Measurements from ENCODE around the gene PKIG. TPM values are rescaled to one million over a fixed set of nuclear protein-coding genes. Genes with fewer than 3 reads are reported as not detected.
A peak's percentile ranks its signal among the peaks of the same experiment; 100 is the strongest.

The PKIG gene
- polyA plus RNA-seq, 3 donors = 0.67 to 1.4 (median 0.84) TPM

DNA sequence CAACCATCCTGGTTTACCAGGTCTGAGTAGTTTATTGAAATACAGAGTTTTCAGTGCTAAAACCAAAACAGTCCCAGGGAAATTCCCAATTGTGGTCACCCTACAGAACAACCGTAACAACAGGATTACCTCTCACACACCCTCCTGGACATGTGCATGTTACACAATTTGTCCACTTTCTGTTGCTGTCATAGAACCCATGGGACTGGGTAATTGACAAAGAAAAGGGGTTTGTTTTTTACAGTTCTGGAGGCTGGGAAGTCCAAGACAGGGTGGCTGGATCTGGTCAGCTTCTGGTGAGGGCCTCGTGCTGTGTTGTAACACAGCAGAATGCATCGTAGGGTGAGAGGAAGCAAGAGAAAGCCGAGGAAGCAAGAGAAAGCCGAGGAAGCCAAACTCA lies 78.2 kb downstream of the PKIG start:
- Histone ChIP-seq H3K79me2 (ENCODE audit: insufficient read depth, low read length) (no peaks in the 10 kb centered on the region), H3K9ac (ENCODE audit: insufficient read depth, low read length, poor library complexity, severe bottlenecking) (no peak overlapping the region), H3K36me3 (replicated peaks in 1 of 2; ENCODE audit: control insufficient read depth in 1 of 2, insufficient read depth in 2 of 2, low read length in 2 of 2) (no peaks in the 10 kb centered on the region), H4K20me1 (ENCODE audit: insufficient read depth, low read length) (no peaks in the 10 kb centered on the region), H3K4me3 (replicated peaks in 1 of 3; ENCODE audit: low read depth in 2 of 3, low read length in 3 of 3) (no peak overlapping the region), H2AFZ (ENCODE audit: insufficient read depth, low read depth, low read length, poor library complexity, severe bottlenecking) (no peak overlapping the region), H3K9me3 (replicated peaks in 1 of 2; ENCODE audit: control insufficient read depth in 1 of 2, insufficient read depth in 1 of 2, low read length in 2 of 2) (peaks cover 0 to 14% of the 10 kb centered on the region in 2 donors), H3K4me1 (ENCODE audit: control insufficient read depth in 1 of 2, insufficient read depth in 2 of 2, low read length in 2 of 2) (peaks cover 17 to 18% of the 10 kb centered on the region in 2 donors), H3K27ac (ENCODE audit: low read depth in 1 of 2, low read length in 2 of 2) (no peak overlapping the region), H3K27me3 (ENCODE audit: control insufficient read depth in 2 of 2, insufficient read depth in 2 of 2, low read length in 2 of 2) (no peaks in the 10 kb centered on the region), H3K4me2 (replicated peaks; ENCODE audit: extremely low read depth, low read length, poor library complexity, severe bottlenecking) (no peak overlapping the region)
- Mint-ChIP-seq H3K36me3 (no peaks in the 10 kb centered on the region), H3K4me3 (no peak overlapping the region), H3K4me1 (peaks cover 26% of the 10 kb centered on the region), H3K27ac (peak overlapping the region in 5 of 7 donors; percentile 8 to 84 (median 14)), H3K27me3 (ENCODE audit: low read depth in 3 of 3) (peaks cover 0 to 6% (median 1%) of the 10 kb centered on the region in 3 donors), H3K9me3 (peaks cover 14 to 27% (median 20%) of the 10 kb centered on the region in 7 donors)
- DNase-seq = peak in 2 of 3 donors; percentile 44 to 92
- TF ChIP-seq, protein P1, sequence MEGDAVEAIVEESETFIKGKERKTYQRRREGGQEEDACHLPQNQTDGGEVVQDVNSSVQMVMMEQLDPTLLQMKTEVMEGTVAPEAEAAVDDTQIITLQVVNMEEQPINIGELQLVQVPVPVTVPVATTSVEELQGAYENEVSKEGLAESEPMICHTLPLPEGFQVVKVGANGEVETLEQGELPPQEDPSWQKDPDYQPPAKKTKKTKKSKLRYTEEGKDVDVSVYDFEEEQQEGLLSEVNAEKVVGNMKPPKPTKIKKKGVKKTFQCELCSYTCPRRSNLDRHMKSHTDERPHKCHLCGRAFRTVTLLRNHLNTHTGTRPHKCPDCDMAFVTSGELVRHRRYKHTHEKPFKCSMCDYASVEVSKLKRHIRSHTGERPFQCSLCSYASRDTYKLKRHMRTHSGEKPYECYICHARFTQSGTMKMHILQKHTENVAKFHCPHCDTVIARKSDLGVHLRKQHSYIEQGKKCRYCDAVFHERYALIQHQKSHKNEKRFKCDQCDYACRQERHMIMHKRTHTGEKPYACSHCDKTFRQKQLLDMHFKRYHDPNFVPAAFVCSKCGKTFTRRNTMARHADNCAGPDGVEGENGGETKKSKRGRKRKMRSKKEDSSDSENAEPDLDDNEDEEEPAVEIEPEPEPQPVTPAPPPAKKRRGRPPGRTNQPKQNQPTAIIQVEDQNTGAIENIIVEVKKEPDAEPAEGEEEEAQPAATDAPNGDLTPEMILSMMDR (IDR thresholded peaks at IDR 0.05) = no peak
- WGBS (ENCODE audit: insufficient coverage) = 0% methylated on average over 1 of the region's 5 CpGs
- intact Hi-C loops (cut with micrococcal nuclease) = loop anchor here in 1 of 2 donors (10.0 kb wide), 1 partner anchor 86 kb away; no protein-coding TSS in a partner anchor

DNA sequence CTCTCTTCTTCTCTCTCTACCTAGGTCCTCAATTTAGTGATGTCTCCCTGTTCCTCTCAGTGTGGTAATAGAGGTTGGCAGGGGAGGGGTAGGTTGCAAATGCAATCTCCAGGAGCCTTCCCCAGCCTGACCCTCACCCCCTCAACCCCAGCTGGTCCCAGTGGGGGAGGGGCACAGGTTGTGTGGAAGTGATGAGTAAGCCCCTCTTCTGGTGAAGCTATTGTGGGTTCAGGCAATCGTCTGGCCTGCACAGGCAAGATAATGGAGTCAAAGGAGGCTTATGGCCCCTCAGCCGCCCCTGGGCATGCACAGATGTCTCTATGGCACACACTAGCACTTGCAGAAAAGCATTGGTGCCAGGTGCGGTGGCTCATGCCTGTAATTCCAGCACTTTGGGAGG lies 79.9 kb downstream of the PKIG start:
- H3K27ac ChIP-seq (ENCODE audit: low read depth in 1 of 2, low read length in 2 of 2) = no peak overlapping the region
- Mint-ChIP-seq H3K36me3 (no peaks in the 10 kb centered on the region), H3K9me3 (peaks cover 14 to 27% (median 20%) of the 10 kb centered on the region in 7 donors), H3K4me1 (peaks cover 28% of the 10 kb centered on the region), H3K27ac (peak overlapping the region in 1 of 7 donors; percentile 83), H3K4me3 (no peak overlapping the region), H3K27me3 (ENCODE audit: low read depth in 3 of 3) (peaks cover 0 to 3% (median 0%) of the 10 kb centered on the region in 3 donors)
- H3K79me2 ChIP-seq (ENCODE audit: insufficient read depth, low read length) = no peaks in the 10 kb centered on the region
- H3K4me1 ChIP-seq (ENCODE audit: control insufficient read depth in 1 of 2, insufficient read depth in 2 of 2, low read length in 2 of 2) = peaks cover 17 to 24% of the 10 kb centered on the region in 2 donors
- TF ChIP-seq, protein P1 (IDR thresholded peaks at IDR 0.05) = no peak
- no peak for DNase-seq
- 27% methylated on average over 2 of the region's 3 CpGs for WGBS (ENCODE audit: insufficient coverage)
- H2AFZ ChIP-seq (ENCODE audit: insufficient read depth, low read depth, low read length, poor library complexity, severe bottlenecking) = no peak overlapping the region
- intact Hi-C loops (cut with micrococcal nuclease) = loop anchor here in 1 of 2 donors (10.0 kb wide), 1 partner anchor 87 kb away; no protein-coding TSS in a partner anchor
- no peaks in the 10 kb centered on the region for H3K36me3 ChIP-seq (replicated peaks in 1 of 2; ENCODE audit: control insufficient read depth in 1 of 2, insufficient read depth in 2 of 2, low read length in 2 of 2)
- no peaks in the 10 kb centered on the region for H3K27me3 ChIP-seq (ENCODE audit: control insufficient read depth in 2 of 2, insufficient read depth in 2 of 2, low read length in 2 of 2)
- H4K20me1 ChIP-seq (ENCODE audit: insufficient read depth, low read length) = no peaks in the 10 kb centered on the region
- H3K4me2 ChIP-seq (replicated peaks; ENCODE audit: extremely low read depth, low read length, poor library complexity, severe bottlenecking) = no peak overlapping the region
- H3K4me3 ChIP-seq (replicated peaks in 1 of 3; ENCODE audit: low read depth in 2 of 3, low read length in 3 of 3) = no peak overlapping the region
- no peak overlapping the region for H3K9ac ChIP-seq (ENCODE audit: insufficient read depth, low read length, poor library complexity, severe bottlenecking)
- H3K9me3 ChIP-seq (replicated peaks in 1 of 2; ENCODE audit: control insufficient read depth in 1 of 2, insufficient read depth in 1 of 2, low read length in 2 of 2) = peaks cover 0 to 14% of the 10 kb centered on the region in 2 donors
